Astrocyte (in vitro differentiated cells and primary cell): Measurements from ENCODE around the gene FBN2. TPM values are rescaled to one million over a fixed set of nuclear protein-coding genes. Genes with fewer than 3 reads are reported as not detected.

Experiments
- DNase-seq: peaks from one replicate; pipeline ENCODE4 v3.0.0-alpha.2; 2010; ENCODE audit warnings: low read depth
- FAIRE-seq: peaks from 2 replicates; lab custom pipeline; 2011; peaks lifted over from hg19 to GRCh38; lab: Jason Lieb, UNC
- H2AFZ ChIP-seq: 2 replicates; pipeline ENCODE4 v1.6.0; 2012; ENCODE audit warnings: low read depth, low read length, inconsistent platforms
- H3K27ac ChIP-seq: 2 replicates; pipeline ENCODE4 v1.5.1; 2011; ENCODE audit warnings: low read depth, low read length, inconsistent platforms
- H3K27me3 ChIP-seq: 2 replicates; pipeline ENCODE4 v1.6.0; 2011; ENCODE audit warnings: low read length, inconsistent platforms; ENCODE audit not compliant: insufficient read depth
- H3K36me3 ChIP-seq: 2 replicates; pipeline ENCODE4 v1.5.1; 2011; ENCODE audit warnings: low read length, inconsistent platforms; ENCODE audit not compliant: insufficient read depth
- H3K4me1 ChIP-seq: 2 replicates; pipeline ENCODE4 v1.5.1; 2011; ENCODE audit warnings: low read length, inconsistent platforms; ENCODE audit not compliant: insufficient read depth
- H3K4me2 ChIP-seq: 2 replicates; pipeline ENCODE4 v1.6.0; 2012; ENCODE audit warnings: low read length, inconsistent platforms
- H3K4me3 ChIP-seq: 2 replicates; pipeline ENCODE4 v1.5.1; 2011; ENCODE audit warnings: low read depth, mild to moderate bottlenecking, low read length, inconsistent platforms; ENCODE audit not compliant: insufficient read depth
- H3K79me2 ChIP-seq: 2 replicates; pipeline ENCODE4 v1.6.0; 2012; ENCODE audit warnings: mild to moderate bottlenecking, low read length, inconsistent platforms; ENCODE audit not compliant: insufficient read depth
- H3K9ac ChIP-seq: 2 replicates; pipeline ENCODE4 v1.6.0; 2012; ENCODE audit warnings: mild to moderate bottlenecking, low read length, inconsistent platforms
- H3K9me3 ChIP-seq: 2 replicates; pipeline ENCODE4 v1.5.1; 2012; ENCODE audit warnings: low read depth, mild to moderate bottlenecking, low read length, inconsistent platforms; ENCODE audit not compliant: insufficient read depth
- H4K20me1 ChIP-seq: 2 replicates; pipeline ENCODE4 v1.6.0; 2012; ENCODE audit warnings: low read length, inconsistent platforms; ENCODE audit not compliant: insufficient read depth
- H3K27ac Mint-ChIP-seq: one replicate; pipeline ENCODE4 v1.8.0; 2021; ENCODE audit warnings: mild to moderate bottlenecking, mixed read lengths; ENCODE audit not compliant: unreplicated experiment
- H3K27me3 Mint-ChIP-seq: one replicate; pipeline ENCODE4 v1.8.0; 2021; ENCODE audit warnings: low read depth, mixed read lengths; ENCODE audit not compliant: unreplicated experiment
- H3K36me3 Mint-ChIP-seq: one replicate; pipeline ENCODE4 v1.8.0; 2021; ENCODE audit warnings: low read depth, mixed read lengths; ENCODE audit not compliant: unreplicated experiment
- H3K4me1 Mint-ChIP-seq: one replicate; pipeline ENCODE4 v1.8.0; 2021; ENCODE audit warnings: low read depth, mixed read lengths; ENCODE audit not compliant: unreplicated experiment
- H3K4me3 Mint-ChIP-seq: one replicate; pipeline ENCODE4 v1.8.0; 2021; ENCODE audit warnings: mild to moderate bottlenecking, moderate library complexity, mixed read lengths; ENCODE audit not compliant: unreplicated experiment
- H3K9me3 Mint-ChIP-seq: one replicate; pipeline ENCODE4 v1.8.0; 2021; ENCODE audit warnings: mild to moderate bottlenecking, mixed read lengths; ENCODE audit not compliant: unreplicated experiment
- CTCF ChIP-seq: IDR thresholded peaks from 2 replicates; pipeline ENCODE4 v1.5.1; 2011; ENCODE audit warnings: low read depth, mild to moderate bottlenecking, inconsistent platforms, low read length, moderate library complexity; ENCODE audit not compliant: insufficient read depth
- EZH2 ChIP-seq: IDR thresholded peaks from 2 replicates; pipeline ENCODE4 v1.6.1; 2012; ENCODE audit warnings: mild to moderate bottlenecking, low read length, inconsistent platforms; ENCODE audit not compliant: insufficient read depth
- total RNA-seq: library from RNA; stranded (reverse); gene quantifications from 2 replicates; pipeline ENCODE4 v1.2.1, GENCODE V29; 2021

Gene FBN2
- total RNA-seq, 1 donor from 2014 or later, result 176 TPM

- peaks cover 10% of the 10 kb centered on the region for H3K4me1 Mint-ChIP-seq
- H3K4me3 Mint-ChIP-seq, result no peak overlapping the region
- Histone ChIP-seq H3K4me2 (no peak overlapping the region), H2AFZ (no peak overlapping the region), H3K79me2 (no peaks in the 10 kb centered on the region), H3K27ac (no peak overlapping the region), H3K4me1 (peaks cover 5% of the 10 kb centered on the region), H3K4me3 (no peak overlapping the region), H4K20me1 (no peaks in the 10 kb centered on the region), H3K9ac (no peak overlapping the region), H3K9me3 (no peaks in the 10 kb centered on the region), H3K36me3 (peaks cover 5% of the 10 kb centered on the region), H3K27me3 (no peaks in the 10 kb centered on the region)
- no peaks in the 10 kb centered on the region for H3K27me3 Mint-ChIP-seq
- H3K36me3 Mint-ChIP-seq, result peaks cover 20% of the 10 kb centered on the region
- no peaks in the 10 kb centered on the region for H3K9me3 Mint-ChIP-seq
- H3K27ac Mint-ChIP-seq, result no peak overlapping the region
- TF ChIP-seq CTCF, result no peak
- FAIRE-seq, result no peak
- peak; percentile 58 for DNase-seq
Observed at GRCh38 chr5:128300181-128300580, 237.9 kb downstream of the FBN2 start.

GRCh38 chr5:128290152-128290858 lies 247.7 kb downstream of the FBN2 start:
- DNase-seq (peak; percentile 25), FAIRE-seq (no peak)
- Histone ChIP-seq H2AFZ (no peak overlapping the region), H3K9ac (peak overlapping the region; percentile 36), H3K4me3 (no peak overlapping the region), H3K9me3 (no peaks in the 10 kb centered on the region), H3K79me2 (no peaks in the 10 kb centered on the region), H3K36me3 (peaks cover 4% of the 10 kb centered on the region), H3K27ac (peak overlapping the region; percentile 51), H3K27me3 (no peaks in the 10 kb centered on the region), H4K20me1 (no peaks in the 10 kb centered on the region), H3K4me2 (no peak overlapping the region), H3K4me1 (peaks cover 5% of the 10 kb centered on the region)
- Mint-ChIP-seq H3K4me1 (peaks cover 9% of the 10 kb centered on the region), H3K4me3 (no peak overlapping the region), H3K9me3 (no peaks in the 10 kb centered on the region), H3K36me3 (peaks cover 22% of the 10 kb centered on the region), H3K27ac (peak overlapping the region; percentile 62), H3K27me3 (no peaks in the 10 kb centered on the region)
- no peak for TF ChIP-seq CTCF
- no peak for TF ChIP-seq EZH2

- Mint-ChIP-seq H3K9me3 (no peaks in the 10 kb centered on the region), H3K4me3 (no peak overlapping the region), H3K27ac (no peak overlapping the region), H3K27me3 (no peaks in the 10 kb centered on the region), H3K4me1 (peaks cover 19% of the 10 kb centered on the region), H3K36me3 (peaks cover 21% of the 10 kb centered on the region)
- Histone ChIP-seq H3K9me3 (no peaks in the 10 kb centered on the region), H3K36me3 (peaks cover 4% of the 10 kb centered on the region), H4K20me1 (no peaks in the 10 kb centered on the region), H3K4me2 (no peak overlapping the region), H3K4me3 (no peak overlapping the region), H3K79me2 (no peaks in the 10 kb centered on the region), H2AFZ (no peak overlapping the region), H3K9ac (no peak overlapping the region), H3K27me3 (no peaks in the 10 kb centered on the region), H3K4me1 (peaks cover 5% of the 10 kb centered on the region), H3K27ac (no peak overlapping the region)
- FAIRE-seq, result no peak
- DNase-seq, result no peak
- TF ChIP-seq EZH2 (no peak), CTCF (no peak)
Observed at GRCh38 chr5:128287740-128288139, 250.3 kb downstream of the FBN2 start.
